DND-41 (cell line): ENCODE measurements around the gene CHST14.
A peak's percentile ranks its signal among the peaks of the same experiment; 100 is the strongest.

Experiments used
- ATAC-seq: fragments of 200-7000 bp; cut with Tn5 transposase; 3 replicates; pipeline ENCODE4 v1.9.1; 2021; ENCODE audit warnings: low read depth; ENCODE audit not compliant: insufficient read depth
- DNase-seq: peaks from one replicate; pipeline ENCODE4 v3.0.0-alpha.2; 2020
- H2AFZ ChIP-seq: 2 replicates; pipeline ENCODE4 v1.6.0; 2012; ENCODE audit warnings: low read depth, low read length
- H3K27ac ChIP-seq: 2 replicates; pipeline ENCODE4 v1.5.1; 2012; ENCODE audit warnings: low read length, inconsistent platforms
- H3K27me3 ChIP-seq: fragments of 200-600 bp; sonication (generic); 2 replicates; pipeline ENCODE4 v1.6.0; 2012; ENCODE audit warnings: low read length, mild to moderate bottlenecking, inconsistent platforms; ENCODE audit not compliant: insufficient read depth, poor library complexity
- H3K36me3 ChIP-seq: 2 replicates; pipeline ENCODE4 v1.5.1; 2012; ENCODE audit warnings: low read length, inconsistent platforms; ENCODE audit not compliant: insufficient read depth
- H3K4me1 ChIP-seq: 2 replicates; pipeline ENCODE4 v1.5.1; 2012; ENCODE audit warnings: mild to moderate bottlenecking, low read length; ENCODE audit not compliant: insufficient read depth
- H3K4me2 ChIP-seq: 2 replicates; pipeline ENCODE4 v1.6.0; 2012; ENCODE audit warnings: mild to moderate bottlenecking, moderate library complexity, low read length, inconsistent platforms; ENCODE audit not compliant: insufficient read depth
- H3K4me3 ChIP-seq, 2 experiments: fragments of 200-600 bp in 1 of 2; shearing (Covaris generic) in 1 of 2; 2 replicates each; pipeline ENCODE4 v1.5.1; 2012 to 2016; ENCODE audit warnings: inconsistent platforms in 2 of 2, low read length in 2 of 2, mild to moderate bottlenecking in 2 of 2, low read depth in 1 of 2, moderate library complexity in 1 of 2
- H3K79me2 ChIP-seq: 2 replicates; pipeline ENCODE4 v1.6.0; 2012; ENCODE audit warnings: low read length, inconsistent platforms; ENCODE audit not compliant: insufficient read depth
- H3K9ac ChIP-seq: 2 replicates; pipeline ENCODE4 v1.6.0; 2012; ENCODE audit warnings: low read depth, mild to moderate bottlenecking, inconsistent platforms, low read length, moderate library complexity
- H3K9me3 ChIP-seq: 2 replicates; pipeline ENCODE4 v1.5.1; 2012; ENCODE audit warnings: low read length, moderate library complexity, mild to moderate bottlenecking, inconsistent platforms; ENCODE audit not compliant: insufficient read depth, severe bottlenecking
- H4K20me1 ChIP-seq: 2 replicates; pipeline ENCODE4 v1.6.0; 2012; ENCODE audit warnings: low read length; ENCODE audit not compliant: insufficient read depth
- EZH2 ChIP-seq: IDR thresholded peaks from 3 replicates; pipeline ENCODE4 v1.6.1; 2012; ENCODE audit warnings: borderline replicate concordance, low read depth, mild to moderate bottlenecking, moderate library complexity, low read length, inconsistent platforms; ENCODE audit not compliant: severe bottlenecking
- TF ChIP-seq, protein P1 (sequence below): IDR thresholded peaks from 2 replicates; pipeline ENCODE4 v1.5.1; 2012; ENCODE audit warnings: borderline replicate concordance, low read length, moderate library complexity, mild to moderate bottlenecking; ENCODE audit not compliant: poor library complexity, severe bottlenecking; ENCODE audit errors: extremely low read depth

CHST14 gene

DNA sequence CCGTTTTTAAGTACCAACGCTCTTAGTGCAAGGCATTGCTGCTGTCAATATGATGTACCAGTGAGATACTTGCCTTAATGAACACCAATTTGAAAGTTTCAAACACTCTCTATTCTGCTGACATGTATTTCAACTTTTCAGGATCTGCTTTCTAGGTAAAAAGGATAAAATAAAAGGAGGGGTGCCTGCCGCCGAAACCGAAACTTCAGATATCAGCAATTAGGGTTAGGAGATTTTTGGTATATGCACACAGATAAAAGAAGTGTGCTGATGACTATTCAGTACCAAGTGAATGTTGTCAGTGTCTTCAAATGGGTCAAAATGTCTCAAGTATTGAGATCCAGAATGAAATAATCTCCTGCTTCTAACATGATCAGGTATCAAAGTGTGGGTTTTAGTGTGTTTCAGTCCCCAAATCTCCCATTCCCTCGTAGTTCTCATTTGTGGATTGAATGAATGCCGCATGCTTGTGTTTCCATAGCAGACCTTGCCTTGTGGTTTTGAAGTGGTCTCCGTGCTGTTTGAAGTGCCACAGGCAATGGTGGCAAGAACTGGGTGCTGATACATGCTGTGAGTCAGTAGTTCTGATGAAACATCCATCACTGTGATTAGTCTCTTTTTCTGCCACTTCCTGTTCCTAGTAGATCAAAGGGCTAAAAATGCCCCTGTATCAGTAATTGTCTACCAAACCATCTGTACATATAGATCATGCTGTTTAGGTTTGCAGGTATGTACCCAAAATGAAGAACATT is 22.5 kb downstream of the CHST14 start:
- H3K27me3 ChIP-seq: no peaks in the 10 kb centered on the region
- H3K9ac ChIP-seq: no peak overlapping the region
- H4K20me1 ChIP-seq: no peaks in the 10 kb centered on the region
- H3K4me2 ChIP-seq: peak overlapping the region; percentile 17; the same call in 1 of the 2 replicates
- peak; percentile 66 for DNase-seq
- no peaks in the 10 kb centered on the region for H3K9me3 ChIP-seq
- no peaks in the 10 kb centered on the region for H3K36me3 ChIP-seq
- no peak overlapping the region for H3K4me3 ChIP-seq
- H3K79me2 ChIP-seq: no peaks in the 10 kb centered on the region
- peak; percentile 97 for ATAC-seq
- no peak overlapping the region for H3K27ac ChIP-seq
- H3K4me1 ChIP-seq: peaks cover 16% of the 10 kb centered on the region
- TF ChIP-seq, protein P1, sequence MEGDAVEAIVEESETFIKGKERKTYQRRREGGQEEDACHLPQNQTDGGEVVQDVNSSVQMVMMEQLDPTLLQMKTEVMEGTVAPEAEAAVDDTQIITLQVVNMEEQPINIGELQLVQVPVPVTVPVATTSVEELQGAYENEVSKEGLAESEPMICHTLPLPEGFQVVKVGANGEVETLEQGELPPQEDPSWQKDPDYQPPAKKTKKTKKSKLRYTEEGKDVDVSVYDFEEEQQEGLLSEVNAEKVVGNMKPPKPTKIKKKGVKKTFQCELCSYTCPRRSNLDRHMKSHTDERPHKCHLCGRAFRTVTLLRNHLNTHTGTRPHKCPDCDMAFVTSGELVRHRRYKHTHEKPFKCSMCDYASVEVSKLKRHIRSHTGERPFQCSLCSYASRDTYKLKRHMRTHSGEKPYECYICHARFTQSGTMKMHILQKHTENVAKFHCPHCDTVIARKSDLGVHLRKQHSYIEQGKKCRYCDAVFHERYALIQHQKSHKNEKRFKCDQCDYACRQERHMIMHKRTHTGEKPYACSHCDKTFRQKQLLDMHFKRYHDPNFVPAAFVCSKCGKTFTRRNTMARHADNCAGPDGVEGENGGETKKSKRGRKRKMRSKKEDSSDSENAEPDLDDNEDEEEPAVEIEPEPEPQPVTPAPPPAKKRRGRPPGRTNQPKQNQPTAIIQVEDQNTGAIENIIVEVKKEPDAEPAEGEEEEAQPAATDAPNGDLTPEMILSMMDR: no peak
- TF ChIP-seq EZH2: no peak
- H2AFZ ChIP-seq: no peak overlapping the region

DNA sequence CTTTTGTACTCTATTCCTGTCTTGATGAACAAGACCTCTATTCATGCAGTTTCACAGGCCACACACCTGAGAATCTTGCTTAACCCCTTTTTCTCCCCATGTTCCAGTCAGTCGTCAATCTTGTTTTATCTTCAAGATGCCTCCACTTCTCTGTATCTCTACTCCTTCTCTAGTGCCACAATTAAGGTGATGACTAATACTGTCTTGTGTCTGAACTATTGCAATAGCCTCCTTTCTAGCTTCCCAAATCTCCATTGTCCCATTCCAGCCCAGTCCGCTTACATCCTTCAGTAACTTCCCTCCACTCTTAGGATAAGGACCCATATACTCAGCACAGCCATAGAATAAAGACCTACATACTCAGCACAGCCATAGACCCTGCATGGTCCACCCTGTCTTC is 24.7 kb downstream of the CHST14 start:
- Histone ChIP-seq H3K4me1 (peaks cover 16% of the 10 kb centered on the region), H2AFZ (no peak overlapping the region), H3K36me3 (no peaks in the 10 kb centered on the region), H3K27ac (no peak overlapping the region), H3K9ac (no peak overlapping the region), H3K9me3 (no peaks in the 10 kb centered on the region), H3K4me3 (no peak overlapping the region), H3K4me2 (no peak overlapping the region), H3K27me3 (no peaks in the 10 kb centered on the region), H4K20me1 (no peaks in the 10 kb centered on the region), H3K79me2 (no peaks in the 10 kb centered on the region)
- ATAC-seq (no peak), DNase-seq (no peak)
- TF ChIP-seq, protein P1: no peak
- TF ChIP-seq EZH2: no peak

DNA sequence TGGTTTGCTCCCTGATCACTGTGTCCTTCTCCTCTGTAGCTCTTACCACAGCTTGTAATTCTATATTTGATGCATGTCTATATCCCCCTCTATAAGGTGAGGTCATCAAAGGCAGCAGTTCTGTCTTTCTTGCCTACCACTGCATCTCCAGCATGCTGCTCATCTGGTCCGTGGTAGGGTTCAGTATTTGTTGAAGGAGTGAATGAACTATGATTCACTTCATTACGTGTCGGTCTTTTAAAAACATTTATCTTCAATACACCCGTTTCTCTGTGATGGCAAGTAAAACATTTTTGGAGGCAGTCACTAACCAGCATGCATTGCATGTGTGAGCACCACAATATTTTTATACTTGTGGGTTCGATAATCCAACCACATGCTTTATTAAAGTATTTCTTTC is 27.6 kb downstream of the CHST14 start:
- H3K9me3 ChIP-seq: no peaks in the 10 kb centered on the region
- no peak overlapping the region for H3K27ac ChIP-seq
- H3K4me3 ChIP-seq: no peak overlapping the region
- ATAC-seq: no peak
- no peaks in the 10 kb centered on the region for H3K36me3 ChIP-seq
- H3K27me3 ChIP-seq: no peaks in the 10 kb centered on the region
- no peak for DNase-seq
- no peak overlapping the region for H3K9ac ChIP-seq
- TF ChIP-seq, protein P1: no peak
- no peak for TF ChIP-seq EZH2
- no peak overlapping the region for H3K4me2 ChIP-seq
- H4K20me1 ChIP-seq: no peaks in the 10 kb centered on the region
- H3K79me2 ChIP-seq: no peaks in the 10 kb centered on the region
- peaks cover 7% of the 10 kb centered on the region for H3K4me1 ChIP-seq
- no peak overlapping the region for H2AFZ ChIP-seq
